GM19239 (cell line): ENCODE data around the gene TBC1D9.

Source experiments
- DNase-seq: peaks from one replicate; pipeline ENCODE4 v3.0.0; 2011; ENCODE audit warnings: low spot score; ENCODE audit not compliant: insufficient read length
- FAIRE-seq: peaks from 2 replicates; lab custom pipeline; 2011; peaks lifted over from hg19 to GRCh38; lab: Jason Lieb, UNC

Gene TBC1D9

GRCh38 chr4:140701071-140701470, 55.1 kb downstream of the TBC1D9 start:
- no peak for DNase-seq
- FAIRE-seq: no peak

DNA sequence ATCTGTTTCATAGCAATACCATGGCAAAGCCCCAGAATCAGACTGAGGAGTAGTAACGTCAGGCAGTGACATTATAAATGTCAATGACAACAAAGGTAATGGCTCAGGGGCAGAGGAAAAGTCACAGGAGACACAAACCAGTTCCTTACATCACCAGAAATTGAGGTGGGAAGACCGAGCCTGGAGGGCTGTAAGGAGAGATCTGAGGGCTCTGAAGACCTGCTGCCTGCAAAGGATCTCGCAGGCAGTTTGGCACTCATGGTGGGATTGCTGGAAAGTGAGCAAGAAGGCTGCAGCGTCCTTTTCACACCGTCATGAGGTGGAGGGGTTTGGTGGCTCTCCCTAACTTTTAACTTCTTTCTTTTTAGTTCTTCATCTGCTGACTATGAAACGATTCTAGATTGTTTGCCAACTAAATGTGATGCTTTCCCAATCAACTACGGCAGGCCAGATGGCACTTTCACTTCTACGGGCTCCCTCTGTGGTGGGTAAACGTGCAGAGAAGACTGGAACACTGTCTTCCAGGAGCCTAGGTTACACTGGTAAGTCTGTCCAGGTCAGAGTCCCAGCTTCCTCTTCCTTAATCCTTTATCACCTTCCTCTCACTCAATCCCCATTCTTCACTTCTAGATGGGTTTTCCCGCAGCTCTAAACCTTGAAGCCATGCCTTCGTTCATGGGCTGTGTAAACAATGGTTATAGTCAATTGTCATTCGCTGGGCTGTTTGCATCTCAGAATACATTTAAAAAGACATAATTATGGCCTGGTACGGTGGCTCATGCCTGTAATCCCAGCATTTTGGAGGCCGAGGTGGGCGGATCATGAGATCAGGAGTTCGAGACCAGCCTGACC, 58.2 kb downstream of the TBC1D9 start:
- no peak for FAIRE-seq
- no peak for DNase-seq

DNA sequence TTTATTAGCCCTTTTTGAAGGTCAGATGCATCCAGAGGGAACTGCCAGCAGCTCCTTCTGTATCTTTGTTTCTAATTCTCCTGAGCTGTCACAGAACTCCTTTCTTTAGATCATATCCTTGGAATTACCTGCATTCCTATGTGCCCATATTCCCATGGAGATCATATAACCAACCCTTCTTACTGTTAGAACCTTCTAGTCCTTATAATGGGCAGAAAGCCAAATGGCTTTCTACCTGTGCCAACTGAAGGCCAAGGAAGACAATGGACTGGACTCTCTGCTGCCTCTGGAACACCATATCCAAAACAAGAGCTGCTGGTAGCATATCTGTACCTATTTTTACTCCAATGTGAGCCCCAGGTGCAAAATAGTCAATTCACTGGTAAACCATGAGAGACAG, 60.7 kb downstream of the TBC1D9 start:
- no peak for DNase-seq
- peak; percentile 35 for FAIRE-seq

DNA sequence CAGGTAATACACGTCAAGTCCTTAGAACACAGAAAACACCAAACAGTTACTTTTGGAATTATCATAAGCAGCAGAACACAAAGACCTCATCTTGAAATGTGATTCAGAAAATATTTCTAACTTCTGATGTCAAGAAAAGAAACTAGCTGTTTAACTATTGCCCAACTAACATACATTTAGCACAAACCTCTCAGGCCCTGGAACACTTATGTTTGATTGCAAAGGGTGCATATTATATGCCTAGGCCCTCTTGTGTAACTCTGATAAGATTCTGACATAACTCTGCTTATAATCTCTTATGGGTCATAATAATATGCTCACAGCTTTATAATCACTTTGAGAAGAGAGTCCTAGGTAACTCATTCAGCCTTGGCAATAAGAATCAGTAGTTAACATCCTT, 62.6 kb downstream of the TBC1D9 start:
- FAIRE-seq: no peak
- no peak for DNase-seq

- no peak for DNase-seq
- no peak for FAIRE-seq
Observed at GRCh38 chr4:140691369-140691768, 64.8 kb downstream of the TBC1D9 start.

GRCh38 chr4:140690093-140690492, 66.1 kb downstream of the TBC1D9 start:
- FAIRE-seq (no peak), DNase-seq (no peak)

DNA sequence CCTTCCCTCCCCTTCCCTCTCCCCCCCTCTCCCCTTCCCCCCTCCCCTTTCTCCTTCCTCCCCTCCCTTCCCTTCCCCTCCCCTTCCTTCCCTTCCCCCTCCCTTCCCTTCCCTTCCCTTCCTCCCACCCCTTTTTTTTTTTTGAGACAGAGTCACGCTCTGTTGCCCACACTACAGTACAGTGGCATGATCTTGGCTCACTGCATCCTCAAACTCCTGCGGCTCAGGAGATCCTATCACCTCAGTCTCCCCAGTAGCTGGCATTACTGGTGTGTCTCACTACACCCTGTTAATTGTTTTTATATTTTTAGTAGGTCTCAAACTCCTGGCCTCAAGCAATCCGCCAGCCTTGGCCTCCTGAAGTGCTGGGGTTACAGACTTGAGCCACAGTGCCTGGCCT, 66.6 kb downstream of the TBC1D9 start:
- DNase-seq: no peak
- FAIRE-seq: no peak

GRCh38 chr4:140688711-140689598, 67.2 kb downstream of the TBC1D9 start:
- no peak for FAIRE-seq
- DNase-seq: no peak

GRCh38 chr4:140686796-140687195, 69.4 kb downstream of the TBC1D9 start:
- FAIRE-seq (no peak), DNase-seq (no peak)

DNA sequence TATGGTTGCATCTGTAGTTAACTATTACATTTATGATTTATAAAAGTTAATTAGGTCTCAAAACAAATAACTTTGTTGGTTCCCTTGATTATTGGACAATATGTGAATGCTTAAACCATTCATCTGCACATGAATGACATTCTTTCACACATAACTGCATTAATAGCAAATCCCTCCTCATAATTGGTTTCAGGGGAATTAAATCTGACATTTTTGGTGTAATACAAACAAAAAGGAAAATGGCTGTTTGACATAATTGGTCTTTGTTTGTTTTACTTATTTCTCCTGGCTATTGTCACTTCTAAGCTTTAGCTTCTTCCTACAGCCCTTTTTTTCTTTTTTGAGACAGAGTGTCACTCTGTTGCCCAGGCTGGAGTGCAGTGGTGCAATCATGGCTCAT, 71.9 kb downstream of the TBC1D9 start:
- FAIRE-seq (no peak), DNase-seq (no peak)

- FAIRE-seq (no peak), DNase-seq (no peak)
Observed at GRCh38 chr4:140681201-140681600, 75.0 kb downstream of the TBC1D9 start.

GRCh38 chr4:140680686-140681085, 75.5 kb downstream of the TBC1D9 start:
- FAIRE-seq (no peak), DNase-seq (no peak)

GRCh38 chr4:140679576-140679975, 76.6 kb downstream of the TBC1D9 start:
- no peak for DNase-seq
- FAIRE-seq: no peak

DNA sequence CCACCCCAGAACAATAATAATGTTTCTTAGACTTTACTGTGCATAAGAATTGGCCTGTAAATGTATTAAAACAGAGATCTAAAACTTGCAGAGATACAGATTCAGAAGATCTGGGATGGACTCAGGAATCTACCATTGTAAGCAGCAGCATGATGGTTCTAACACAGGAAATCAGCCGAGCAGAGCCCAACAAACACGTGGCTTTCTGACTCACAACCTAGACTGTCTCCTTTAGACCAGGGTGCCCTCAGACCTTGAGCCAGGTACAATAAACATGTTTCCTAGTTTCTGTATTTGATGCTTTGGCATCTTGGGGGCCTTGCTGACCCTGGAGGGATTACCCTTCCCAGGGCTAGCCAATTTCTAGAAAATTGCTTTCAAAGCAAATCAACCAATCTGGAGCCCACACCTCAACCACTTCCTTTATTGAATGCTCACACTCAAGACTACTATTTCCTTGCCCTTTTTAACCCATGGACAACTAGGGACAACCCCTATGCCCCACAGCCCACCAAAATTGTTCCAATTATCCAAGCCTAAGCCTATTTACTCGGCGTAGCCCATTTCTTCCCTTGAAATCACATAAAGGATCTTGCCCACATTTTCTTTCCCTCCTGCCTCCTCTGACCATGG, 80.5 kb downstream of the TBC1D9 start:
- FAIRE-seq (no peak), DNase-seq (no peak)

GRCh38 chr4:140673729-140674128, 82.5 kb downstream of the TBC1D9 start:
- FAIRE-seq: no peak

GRCh38 chr4:140672416-140672815, 83.8 kb downstream of the TBC1D9 start:
- no peak for DNase-seq
- no peak for FAIRE-seq

More at GRCh38 chr4:140673729-140674128, 82.5 kb downstream of the TBC1D9 start:
- no peak for DNase-seq

GRCh38 chr4:140668111-140668510, 88.1 kb downstream of the TBC1D9 start:
- FAIRE-seq (no peak), DNase-seq (no peak)

DNA sequence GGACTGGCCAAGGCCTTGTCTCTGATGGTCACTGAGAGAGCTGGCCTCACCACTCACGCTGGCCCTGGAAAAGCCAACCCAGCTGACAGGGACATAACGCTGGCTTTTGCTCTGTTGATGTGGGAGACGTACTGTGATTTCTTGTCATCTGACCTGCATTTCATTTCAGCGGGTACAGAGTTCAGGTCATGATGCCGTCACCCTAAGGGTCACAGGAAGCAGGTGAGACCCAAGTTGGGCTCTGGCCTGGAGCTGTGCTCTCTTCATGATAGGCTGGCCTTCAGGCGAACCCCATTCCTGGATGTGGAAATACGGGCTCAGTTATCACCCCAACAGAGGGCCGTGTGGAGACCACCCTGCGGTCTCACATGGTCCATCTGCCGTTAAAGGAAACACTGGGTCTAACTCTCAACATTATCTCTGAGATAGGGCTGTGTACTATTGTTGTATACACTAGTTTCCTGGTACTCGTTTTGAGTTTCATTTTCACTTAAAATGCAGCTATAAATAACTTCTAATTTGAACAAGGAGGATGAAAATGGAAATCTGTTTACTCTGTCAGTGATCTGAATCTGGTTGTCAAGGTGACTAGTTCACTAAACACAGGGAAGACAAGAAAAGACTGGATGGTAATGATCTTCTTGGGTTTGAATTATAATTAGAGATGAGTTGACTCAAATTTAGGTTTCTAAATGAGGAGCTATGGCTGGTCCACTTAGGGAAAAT, 89.1 kb downstream of the TBC1D9 start:
- DNase-seq (no peak), FAIRE-seq (peak; percentile 75)

- DNase-seq (no peak), FAIRE-seq (no peak)
Observed at GRCh38 chr4:140662082-140662869, 93.9 kb downstream of the TBC1D9 start.
